Bronchial epithelial cell (primary cell): ENCODE data around the gene ZBBX. TPM values are rescaled to one million over a fixed set of nuclear protein-coding genes. Genes with fewer than 3 reads are reported as not detected.

Experiments used
- DNase-seq: peaks from one replicate; pipeline ENCODE4 v3.0.0-alpha.2; 2010; ENCODE audit warnings: low read depth
- FAIRE-seq: peaks from 2 replicates; lab custom pipeline; 2011; peaks lifted over from hg19 to GRCh38; lab: Jason Lieb, UNC
- H3K27me3 ChIP-seq: 2 replicates; pipeline ENCODE4 v1.5.1; 2011; ENCODE audit warnings: low read length; ENCODE audit not compliant: control insufficient read depth, insufficient read depth
- H3K36me3 ChIP-seq: 2 replicates; pipeline ENCODE4 v1.5.1; 2011; ENCODE audit warnings: low read length; ENCODE audit not compliant: control insufficient read depth, insufficient read depth
- H3K4me3 ChIP-seq: 2 replicates; pipeline ENCODE4 v1.5.1; 2011; ENCODE audit warnings: mild to moderate bottlenecking, low read depth, low read length, control low read depth
- CTCF ChIP-seq: IDR thresholded peaks from 2 replicates; pipeline ENCODE4 v1.5.1; 2011; ENCODE audit warnings: mild to moderate bottlenecking, moderate library complexity, low read length, control low read depth, inconsistent platforms; ENCODE audit not compliant: insufficient read depth, severe bottlenecking
- total RNA-seq: library from RNA; depleted of rRNA; stranded (reverse); fragments of >200 nt; gene quantifications from 2 replicates; pipeline ENCODE4 v1.2.1, GENCODE V29; 2014

ZBBX gene
- total RNA-seq, 1 donor from 2014 or later, result under 0.01 TPM

- no peaks in the 10 kb centered on the region for H3K27me3 ChIP-seq
- no peaks in the 10 kb centered on the region for H3K36me3 ChIP-seq
- DNase-seq (no peak), FAIRE-seq (no peak)
- TF ChIP-seq CTCF, result no peak
- H3K4me3 ChIP-seq, result no peak overlapping the region
Observed at GRCh38 chr3:167305340-167305890, 74.7 kb downstream of the ZBBX start.

GRCh38 chr3:167304077-167304476, 76.0 kb downstream of the ZBBX start:
- Histone ChIP-seq H3K4me3 (no peak overlapping the region), H3K36me3 (no peaks in the 10 kb centered on the region), H3K27me3 (no peaks in the 10 kb centered on the region)
- FAIRE-seq (no peak), DNase-seq (no peak)
- TF ChIP-seq CTCF, result no peak

GRCh38 chr3:167302678-167303077, 77.4 kb downstream of the ZBBX start:
- FAIRE-seq (no peak), DNase-seq (no peak)
- Histone ChIP-seq H3K36me3 (no peaks in the 10 kb centered on the region), H3K27me3 (no peaks in the 10 kb centered on the region), H3K4me3 (no peak overlapping the region)
- no peak for TF ChIP-seq CTCF

GRCh38 chr3:167300207-167300606, 79.9 kb downstream of the ZBBX start:
- H3K36me3 ChIP-seq, result no peaks in the 10 kb centered on the region
- H3K27me3 ChIP-seq, result no peaks in the 10 kb centered on the region
- FAIRE-seq (no peak), DNase-seq (no peak)
- H3K4me3 ChIP-seq, result no peak overlapping the region
- TF ChIP-seq CTCF, result no peak

- DNase-seq, result no peak
- FAIRE-seq, result no peak
- H3K27me3 ChIP-seq, result no peaks in the 10 kb centered on the region
- no peak for TF ChIP-seq CTCF
- no peaks in the 10 kb centered on the region for H3K36me3 ChIP-seq
- no peak overlapping the region for H3K4me3 ChIP-seq
Observed at GRCh38 chr3:167289435-167289834, 90.7 kb downstream of the ZBBX start.

GRCh38 chr3:167288737-167289136, 91.4 kb downstream of the ZBBX start:
- DNase-seq (no peak), FAIRE-seq (no peak)
- no peak overlapping the region for H3K4me3 ChIP-seq
- no peaks in the 10 kb centered on the region for H3K27me3 ChIP-seq
- no peaks in the 10 kb centered on the region for H3K36me3 ChIP-seq
- no peak for TF ChIP-seq CTCF
